ENCODE results near the gene PRRT3.

Gene PRRT3

DNA sequence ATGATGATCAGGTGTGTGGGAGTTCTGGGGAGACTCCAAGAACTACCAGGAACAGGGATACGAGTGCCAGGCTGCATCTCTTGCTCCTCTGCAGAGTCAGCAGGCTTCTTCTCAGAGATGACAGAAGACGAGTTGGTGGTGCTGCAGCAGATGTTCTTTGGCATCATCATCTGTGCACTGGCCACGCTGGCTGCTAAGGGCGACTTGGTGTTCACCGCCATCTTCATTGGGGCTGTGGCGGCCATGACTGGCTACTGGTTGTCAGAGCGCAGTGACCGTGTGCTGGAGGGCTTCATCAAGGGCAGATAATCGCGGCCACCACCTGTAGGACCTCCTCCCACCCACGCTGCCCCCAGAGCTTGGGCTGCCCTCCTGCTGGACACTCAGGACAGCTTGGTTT, 7.9 kb downstream of the PRRT3 start:
- DNase-seq (ENCODE audit: low spot score), result no peak
- no peak overlapping the region for H4K91ac ChIP-seq (ENCODE audit: low read depth, low read length, poor library complexity)
- no peak overlapping the region for H2AFZ ChIP-seq (ENCODE audit: low read length)
- no peak overlapping the region for H3K27ac ChIP-seq (replicated peaks; ENCODE audit: low read length)
- H3K9ac ChIP-seq (ENCODE audit: low read depth, low read length, poor library complexity), result no peak overlapping the region
- no peak overlapping the region for H2BK15ac ChIP-seq (ENCODE audit: low read length)
- H3K18ac ChIP-seq (ENCODE audit: low read length), result no peak overlapping the region
- H3K4me2 ChIP-seq (ENCODE audit: insufficient read depth, low read length, poor library complexity, severe bottlenecking), result no peak overlapping the region
- peak overlapping the region; percentile 61 for H2BK120ac ChIP-seq (ENCODE audit: low read depth, low read length)
- no peak overlapping the region for H4K8ac ChIP-seq (ENCODE audit: low read depth, low read length)
- peaks cover 16 to 42% of the 10 kb centered on the region in 2 donors for H3K36me3 ChIP-seq (replicated peaks in 1 of 2; ENCODE audit: control insufficient read depth in 2 of 2, insufficient read depth in 2 of 2, low read length in 2 of 2)
- H3K4me1 ChIP-seq (ENCODE audit: control insufficient read depth in 2 of 2, insufficient read depth in 1 of 2, low read depth in 1 of 2, low read length in 2 of 2), result peaks cover 0 to 9% of the 10 kb centered on the region in 2 donors
- H2BK12ac ChIP-seq (ENCODE audit: low read length), result no peak overlapping the region
- H3K79me1 ChIP-seq (ENCODE audit: low read depth, low read length), result peaks cover 4% of the 10 kb centered on the region
- H3K23ac ChIP-seq (ENCODE audit: low read depth, low read length, poor library complexity), result peak overlapping the region; percentile 44
- no CpG with 5 or more reads among the region's 11 CpGs for WGBS, 2 donors (ENCODE audit: extremely low coverage in 2 of 2, insufficient read length in 2 of 2, insufficient replicate concordance in 1 of 2)
- H3K27me3 ChIP-seq (ENCODE audit: control insufficient read depth in 3 of 3, insufficient read depth in 3 of 3, low read depth in 1 of 3, low read length in 3 of 3), result peaks cover 0 to 4% (median 0%) of the 10 kb centered on the region in 3 experiments
- peak overlapping the region; percentile 28 for H2AK5ac ChIP-seq (ENCODE audit: low read depth, low read length)
- H3K4me3 ChIP-seq (ENCODE audit: low read length in 2 of 2), result no peak overlapping the region
- H2BK5ac ChIP-seq (ENCODE audit: low read length), result no peak overlapping the region
- H3K14ac ChIP-seq (ENCODE audit: low read length), result no peak overlapping the region
- H3K9me3 ChIP-seq (replicated peaks in 1 of 2; ENCODE audit: control insufficient read depth in 2 of 2, insufficient read depth in 1 of 2, low read depth in 1 of 2, low read length in 2 of 2), result peaks cover 0 to 6% of the 10 kb centered on the region in 2 donors
- no peak overlapping the region for H3K4ac ChIP-seq (ENCODE audit: low read length)

DNA sequence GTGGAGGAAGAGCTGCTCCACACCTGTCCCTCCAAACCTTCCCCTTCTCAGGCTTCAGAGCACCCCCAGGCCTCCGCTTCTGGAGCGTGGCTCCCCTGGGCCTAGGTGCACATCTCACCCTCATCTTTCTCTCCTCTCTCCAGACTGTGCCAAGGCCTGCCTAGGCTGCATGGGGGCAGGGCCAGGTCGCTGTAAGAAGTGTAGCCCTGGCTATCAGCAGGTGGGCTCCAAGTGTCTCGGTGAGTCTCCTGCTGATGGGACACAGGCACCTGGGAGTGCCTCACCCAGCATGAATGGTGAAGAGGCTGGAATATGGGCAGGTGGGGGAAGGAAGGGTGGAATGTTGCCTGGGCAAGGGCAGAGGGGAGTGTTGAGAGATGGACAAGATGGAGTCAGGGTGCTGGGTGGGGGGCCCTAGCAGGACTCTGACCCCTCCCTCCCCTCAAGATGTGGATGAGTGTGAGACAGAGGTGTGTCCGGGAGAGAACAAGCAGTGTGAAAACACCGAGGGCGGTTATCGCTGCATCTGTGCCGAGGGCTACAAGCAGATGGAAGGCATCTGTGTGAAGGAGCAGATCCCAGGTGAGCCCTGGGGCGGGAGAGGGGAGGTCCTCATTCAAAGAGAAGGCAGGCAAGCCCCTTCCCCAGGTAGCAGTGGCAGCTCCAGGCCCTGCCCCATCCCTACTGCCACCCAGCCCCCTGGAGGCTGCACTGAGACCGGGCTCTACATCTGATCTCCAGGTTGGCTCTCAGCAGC, 9.1 kb downstream of the PRRT3 start:
- Histone ChIP-seq H2AFZ (ENCODE audit: low read length) (no peak overlapping the region), H4K91ac (ENCODE audit: low read depth, low read length, poor library complexity) (no peak overlapping the region), H4K8ac (ENCODE audit: low read depth, low read length) (no peak overlapping the region), H3K18ac (ENCODE audit: low read length) (no peak overlapping the region), H3K4me1 (ENCODE audit: control insufficient read depth in 2 of 2, insufficient read depth in 1 of 2, low read depth in 1 of 2, low read length in 2 of 2) (peaks cover 0 to 9% of the 10 kb centered on the region in 2 donors), H3K23ac (ENCODE audit: low read depth, low read length, poor library complexity) (no peak overlapping the region), H3K79me1 (ENCODE audit: low read depth, low read length) (peaks cover 3% of the 10 kb centered on the region), H3K9ac (ENCODE audit: low read depth, low read length, poor library complexity) (no peak overlapping the region), H3K4me3 (ENCODE audit: low read length in 2 of 2) (no peak overlapping the region), H3K9me3 (replicated peaks in 1 of 2; ENCODE audit: control insufficient read depth in 2 of 2, insufficient read depth in 1 of 2, low read depth in 1 of 2, low read length in 2 of 2) (peaks cover 0 to 6% of the 10 kb centered on the region in 2 donors), H3K4ac (ENCODE audit: low read length) (no peak overlapping the region), H3K4me2 (ENCODE audit: insufficient read depth, low read length, poor library complexity, severe bottlenecking) (no peak overlapping the region), H3K36me3 (replicated peaks in 1 of 2; ENCODE audit: control insufficient read depth in 2 of 2, insufficient read depth in 2 of 2, low read length in 2 of 2) (peaks cover 13 to 38% of the 10 kb centered on the region in 2 donors), H2AK5ac (ENCODE audit: low read depth, low read length) (no peak overlapping the region), H2BK5ac (ENCODE audit: low read length) (no peak overlapping the region), H3K14ac (ENCODE audit: low read length) (no peak overlapping the region), H2BK120ac (ENCODE audit: low read depth, low read length) (no peak overlapping the region), H2BK12ac (ENCODE audit: low read length) (no peak overlapping the region), H3K27me3 (ENCODE audit: control insufficient read depth in 3 of 3, insufficient read depth in 3 of 3, low read depth in 1 of 3, low read length in 3 of 3) (peaks cover 0 to 4% (median 0%) of the 10 kb centered on the region in 3 experiments), H2BK15ac (ENCODE audit: low read length) (no peak overlapping the region), H3K27ac (replicated peaks; ENCODE audit: low read length) (no peak overlapping the region)
- DNase-seq (ENCODE audit: low spot score), result no peak
- no CpG with 5 or more reads among the region's 11 CpGs for WGBS, 2 donors (ENCODE audit: extremely low coverage in 2 of 2, insufficient read length in 2 of 2, insufficient replicate concordance in 1 of 2)

DNA sequence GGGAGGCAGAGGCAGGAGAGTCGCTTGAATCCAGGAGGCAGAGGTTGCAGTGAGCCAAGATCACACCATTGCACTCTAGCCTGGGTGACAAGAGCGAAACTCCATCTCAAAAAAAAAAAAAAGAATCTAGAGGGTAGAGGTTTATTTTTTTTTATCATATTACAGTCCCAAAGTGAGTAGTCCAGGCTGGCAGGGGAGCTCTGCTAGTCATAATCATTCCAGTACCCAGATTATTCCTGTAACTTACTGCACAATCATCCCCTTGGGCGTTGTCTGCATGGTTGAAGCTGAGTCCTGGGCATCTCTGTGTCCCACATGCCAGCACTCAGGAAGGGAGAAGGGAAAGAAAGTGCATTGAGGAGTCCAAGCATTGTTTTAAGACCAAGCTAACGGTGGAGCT, 10.0 kb downstream of the PRRT3 start:
- Histone ChIP-seq H3K18ac (ENCODE audit: low read length) (no peak overlapping the region), H3K4ac (ENCODE audit: low read length) (no peak overlapping the region), H2BK5ac (ENCODE audit: low read length) (no peak overlapping the region), H3K79me1 (ENCODE audit: low read depth, low read length) (no peaks in the 10 kb centered on the region), H3K9ac (ENCODE audit: low read depth, low read length, poor library complexity) (no peak overlapping the region), H3K36me3 (replicated peaks in 1 of 2; ENCODE audit: control insufficient read depth in 2 of 2, insufficient read depth in 2 of 2, low read length in 2 of 2) (peaks cover 11 to 48% of the 10 kb centered on the region in 2 donors), H2AK5ac (ENCODE audit: low read depth, low read length) (no peak overlapping the region), H3K4me2 (ENCODE audit: insufficient read depth, low read length, poor library complexity, severe bottlenecking) (no peak overlapping the region), H3K4me3 (ENCODE audit: low read length in 2 of 2) (no peak overlapping the region), H3K14ac (ENCODE audit: low read length) (no peak overlapping the region), H2BK120ac (ENCODE audit: low read depth, low read length) (no peak overlapping the region), H3K27me3 (ENCODE audit: control insufficient read depth in 3 of 3, insufficient read depth in 3 of 3, low read depth in 1 of 3, low read length in 3 of 3) (peaks cover 0 to 4% (median 0%) of the 10 kb centered on the region in 3 experiments), H2AFZ (ENCODE audit: low read length) (no peak overlapping the region), H3K9me3 (replicated peaks in 1 of 2; ENCODE audit: control insufficient read depth in 2 of 2, insufficient read depth in 1 of 2, low read depth in 1 of 2, low read length in 2 of 2) (peaks cover 0 to 5% of the 10 kb centered on the region in 2 donors), H4K91ac (ENCODE audit: low read depth, low read length, poor library complexity) (no peak overlapping the region), H3K27ac (replicated peaks; ENCODE audit: low read length) (no peak overlapping the region), H3K23ac (ENCODE audit: low read depth, low read length, poor library complexity) (no peak overlapping the region), H2BK12ac (ENCODE audit: low read length) (no peak overlapping the region), H2BK15ac (ENCODE audit: low read length) (no peak overlapping the region), H4K8ac (ENCODE audit: low read depth, low read length) (no peak overlapping the region), H3K4me1 (ENCODE audit: control insufficient read depth in 2 of 2, insufficient read depth in 1 of 2, low read depth in 1 of 2, low read length in 2 of 2) (peaks cover 0 to 4% of the 10 kb centered on the region in 2 donors)
- no peak for DNase-seq (ENCODE audit: low spot score)
- no CpG with 5 or more reads among the region's 4 CpGs for WGBS, 2 donors (ENCODE audit: extremely low coverage in 2 of 2, insufficient read length in 2 of 2, insufficient replicate concordance in 1 of 2)

DNA sequence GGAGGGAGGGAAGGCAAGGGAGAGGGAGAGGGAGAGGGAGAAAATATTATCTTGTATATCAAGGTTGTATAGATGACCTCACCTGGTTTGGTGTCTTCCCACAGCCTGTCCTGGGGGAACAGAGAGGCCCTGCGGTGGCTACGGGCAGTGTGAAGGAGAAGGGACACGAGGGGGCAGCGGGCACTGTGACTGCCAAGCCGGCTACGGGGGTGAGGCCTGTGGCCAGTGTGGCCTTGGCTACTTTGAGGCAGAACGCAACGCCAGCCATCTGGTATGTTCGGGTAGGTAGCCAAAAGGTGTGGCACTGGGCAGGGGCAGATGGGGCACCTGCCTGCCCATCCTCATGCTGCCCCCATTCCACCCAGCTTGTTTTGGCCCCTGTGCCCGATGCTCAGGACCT, 11.5 kb downstream of the PRRT3 start:
- H3K79me1 ChIP-seq (ENCODE audit: low read depth, low read length), result no peaks in the 10 kb centered on the region
- no CpG with 5 or more reads among the region's 10 CpGs for WGBS, 2 donors (ENCODE audit: extremely low coverage in 2 of 2, insufficient read length in 2 of 2, insufficient replicate concordance in 1 of 2)
- H3K4me2 ChIP-seq (ENCODE audit: insufficient read depth, low read length, poor library complexity, severe bottlenecking), result no peak overlapping the region
- H2BK12ac ChIP-seq (ENCODE audit: low read length), result no peak overlapping the region
- no peak overlapping the region for H4K8ac ChIP-seq (ENCODE audit: low read depth, low read length)
- H3K27me3 ChIP-seq (ENCODE audit: control insufficient read depth in 3 of 3, insufficient read depth in 3 of 3, low read depth in 1 of 3, low read length in 3 of 3), result peaks cover 0 to 2% (median 0%) of the 10 kb centered on the region in 3 experiments
- H3K18ac ChIP-seq (ENCODE audit: low read length), result no peak overlapping the region
- no peak overlapping the region for H4K91ac ChIP-seq (ENCODE audit: low read depth, low read length, poor library complexity)
- H3K27ac ChIP-seq (replicated peaks; ENCODE audit: low read length), result no peak overlapping the region
- H2BK120ac ChIP-seq (ENCODE audit: low read depth, low read length), result no peak overlapping the region
- H3K9ac ChIP-seq (ENCODE audit: low read depth, low read length, poor library complexity), result no peak overlapping the region
- no peak overlapping the region for H2BK5ac ChIP-seq (ENCODE audit: low read length)
- H3K4me1 ChIP-seq (ENCODE audit: control insufficient read depth in 2 of 2, insufficient read depth in 1 of 2, low read depth in 1 of 2, low read length in 2 of 2), result no peaks in the 10 kb centered on the region
- DNase-seq (ENCODE audit: low spot score), result no peak
- no peak overlapping the region for H2AFZ ChIP-seq (ENCODE audit: low read length)
- H3K23ac ChIP-seq (ENCODE audit: low read depth, low read length, poor library complexity), result no peak overlapping the region
- H3K36me3 ChIP-seq (replicated peaks in 1 of 2; ENCODE audit: control insufficient read depth in 2 of 2, insufficient read depth in 2 of 2, low read length in 2 of 2), result peaks cover 14 to 62% of the 10 kb centered on the region in 2 donors
- H3K9me3 ChIP-seq (replicated peaks in 1 of 2; ENCODE audit: control insufficient read depth in 2 of 2, insufficient read depth in 1 of 2, low read depth in 1 of 2, low read length in 2 of 2), result peaks cover 0 to 5% of the 10 kb centered on the region in 2 donors
- no peak overlapping the region for H3K4ac ChIP-seq (ENCODE audit: low read length)
- peak overlapping the region; percentile 20 for H2AK5ac ChIP-seq (ENCODE audit: low read depth, low read length)
- H3K4me3 ChIP-seq (ENCODE audit: low read length in 2 of 2), result peak overlapping the region in 1 of 2 donors; percentile 65
- no peak overlapping the region for H2BK15ac ChIP-seq (ENCODE audit: low read length)
- no peak overlapping the region for H3K14ac ChIP-seq (ENCODE audit: low read length)

All from neuronal stem cell (in vitro differentiated cells).